ENCODE measurements around the gene CCR9. TPM values are rescaled to one million over a fixed set of nuclear protein-coding genes. Genes with fewer than 3 reads are reported as not detected.

The CCR9 gene
- total RNA-seq, 4 donors from 2014 or later, result 2.1 to 7.4 (median 3.7) TPM

- Histone ChIP-seq H3K36me3 (no peaks in the 10 kb centered on the region), H3K27ac (peak overlapping the region in 1 of 4 donors; percentile 63), H3K9me3 (no peaks in the 10 kb centered on the region), H3K4me3 (no peak overlapping the region), H3K27me3 (no peaks in the 10 kb centered on the region), H3K4me1 (peaks cover 0 to 17% (median 1%) of the 10 kb centered on the region in 4 donors)
- peak in 1 of 3 donors; percentile 52 for DNase-seq
- TF ChIP-seq POLR2A (IDR thresholded peaks at IDR 0.05), result no peak
- TF ChIP-seq, protein P1, sequence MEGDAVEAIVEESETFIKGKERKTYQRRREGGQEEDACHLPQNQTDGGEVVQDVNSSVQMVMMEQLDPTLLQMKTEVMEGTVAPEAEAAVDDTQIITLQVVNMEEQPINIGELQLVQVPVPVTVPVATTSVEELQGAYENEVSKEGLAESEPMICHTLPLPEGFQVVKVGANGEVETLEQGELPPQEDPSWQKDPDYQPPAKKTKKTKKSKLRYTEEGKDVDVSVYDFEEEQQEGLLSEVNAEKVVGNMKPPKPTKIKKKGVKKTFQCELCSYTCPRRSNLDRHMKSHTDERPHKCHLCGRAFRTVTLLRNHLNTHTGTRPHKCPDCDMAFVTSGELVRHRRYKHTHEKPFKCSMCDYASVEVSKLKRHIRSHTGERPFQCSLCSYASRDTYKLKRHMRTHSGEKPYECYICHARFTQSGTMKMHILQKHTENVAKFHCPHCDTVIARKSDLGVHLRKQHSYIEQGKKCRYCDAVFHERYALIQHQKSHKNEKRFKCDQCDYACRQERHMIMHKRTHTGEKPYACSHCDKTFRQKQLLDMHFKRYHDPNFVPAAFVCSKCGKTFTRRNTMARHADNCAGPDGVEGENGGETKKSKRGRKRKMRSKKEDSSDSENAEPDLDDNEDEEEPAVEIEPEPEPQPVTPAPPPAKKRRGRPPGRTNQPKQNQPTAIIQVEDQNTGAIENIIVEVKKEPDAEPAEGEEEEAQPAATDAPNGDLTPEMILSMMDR (IDR thresholded peaks at IDR 0.05), result no peak
Observed at GRCh38 chr3:45904931-45905330, 18.6 kb downstream of the CCR9 start.

- H3K27ac ChIP-seq, result peak overlapping the region in 1 of 4 donors; percentile 27
- no peaks in the 10 kb centered on the region for H3K36me3 ChIP-seq
- no peaks in the 10 kb centered on the region for H3K9me3 ChIP-seq
- TF ChIP-seq, protein P1 (IDR thresholded peaks at IDR 0.05), result no peak
- no peak for TF ChIP-seq POLR2A (IDR thresholded peaks at IDR 0.05)
- no peak for DNase-seq
- no peak overlapping the region for H3K4me3 ChIP-seq
- H3K4me1 ChIP-seq, result peaks cover 0 to 17% (median 1%) of the 10 kb centered on the region in 4 donors
- H3K27me3 ChIP-seq, result no peaks in the 10 kb centered on the region
Observed at GRCh38 chr3:45905755-45906154, 19.4 kb downstream of the CCR9 start.

- Histone ChIP-seq H3K27ac (peak overlapping the region in 3 of 4 donors; percentile 47 to 52 (median 49)), H3K4me3 (no peak overlapping the region), H3K27me3 (no peaks in the 10 kb centered on the region), H3K4me1 (peaks cover 0 to 17% (median 1%) of the 10 kb centered on the region in 4 donors), H3K9me3 (no peaks in the 10 kb centered on the region), H3K36me3 (no peaks in the 10 kb centered on the region)
- DNase-seq, result no peak
- TF ChIP-seq, protein P1 (IDR thresholded peaks at IDR 0.05), result peak in 3 of 6 experiments; percentile 19 to 41 (median 34)
- no peak for TF ChIP-seq POLR2A (IDR thresholded peaks at IDR 0.05)
Observed at GRCh38 chr3:45906681-45907407, 20.5 kb downstream of the CCR9 start.

DNA sequence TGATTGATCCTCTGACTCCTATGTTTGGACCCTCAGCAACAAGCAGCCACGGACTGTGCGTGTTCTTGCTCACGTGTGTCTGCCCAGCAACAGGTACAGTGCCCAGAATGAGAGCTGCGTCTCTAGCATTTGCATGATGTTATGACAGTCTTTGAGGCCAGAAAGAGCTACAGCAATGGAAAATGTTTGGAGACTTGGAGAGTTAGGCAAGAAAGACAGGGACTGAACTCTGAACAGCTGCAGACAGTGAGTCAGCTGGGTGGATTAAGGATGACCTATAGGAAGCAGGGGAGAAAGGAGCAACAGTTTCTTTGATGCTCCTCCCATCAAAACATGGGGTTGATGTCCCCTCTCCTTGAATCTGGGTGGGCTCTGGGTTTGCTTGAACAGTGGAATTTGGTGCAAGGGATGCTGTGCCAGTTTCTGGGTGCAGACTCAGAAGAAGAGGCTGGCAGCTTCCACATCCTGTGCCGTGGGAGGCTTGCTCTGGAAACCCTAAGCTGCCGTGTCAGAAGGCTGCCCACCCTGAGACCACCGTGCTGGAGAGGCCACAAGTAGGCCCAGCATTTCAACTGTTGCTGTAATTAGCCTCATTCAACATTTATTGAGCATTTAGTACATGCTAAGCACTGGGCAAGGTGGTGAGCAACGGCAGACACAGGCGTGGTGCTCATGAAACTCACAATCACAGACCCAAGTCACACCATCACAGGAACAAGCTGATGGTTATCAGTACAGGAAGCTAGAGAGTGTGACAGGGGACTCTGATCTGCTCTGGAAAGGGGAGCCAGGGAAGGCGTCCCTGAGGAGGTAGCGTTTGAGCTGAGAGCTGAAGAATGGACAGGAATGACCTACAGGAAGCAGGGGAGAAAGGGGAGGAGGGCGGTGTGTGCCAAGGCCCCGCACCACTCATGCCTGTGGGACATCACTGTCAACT is 21.7 kb downstream of the CCR9 start:
- Histone ChIP-seq H3K9me3 (no peaks in the 10 kb centered on the region), H3K4me3 (no peak overlapping the region), H3K36me3 (no peaks in the 10 kb centered on the region), H3K27ac (peak overlapping the region; percentile 24 to 55 (median 50)), H3K27me3 (no peaks in the 10 kb centered on the region), H3K4me1 (peaks cover 0 to 17% (median 1%) of the 10 kb centered on the region in 4 donors)
- no peak for TF ChIP-seq POLR2A (IDR thresholded peaks at IDR 0.05)
- TF ChIP-seq, protein P1 (IDR thresholded peaks at IDR 0.05), result no peak
- no peak for DNase-seq

DNA sequence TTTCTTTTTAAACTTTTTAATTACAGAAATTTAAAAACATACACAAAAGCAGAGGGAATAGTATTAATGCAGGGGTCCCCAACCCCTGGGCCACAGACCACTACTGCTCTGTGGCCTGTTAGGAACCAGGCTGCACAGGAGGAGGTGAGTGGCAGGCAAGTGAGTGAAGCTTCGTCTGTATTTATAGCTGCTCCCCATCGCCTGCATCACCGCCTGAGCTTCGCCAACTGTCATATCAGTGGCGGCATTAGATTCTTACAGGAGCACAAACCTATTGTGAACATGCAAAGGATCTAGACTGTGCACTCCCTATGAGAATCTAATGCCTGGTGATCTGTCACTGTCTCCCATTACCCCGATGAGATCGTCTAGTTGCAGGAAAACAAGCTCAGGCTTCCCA is 22.4 kb downstream of the CCR9 start:
- H3K27ac ChIP-seq, result peak overlapping the region; percentile 24 to 55 (median 50)
- no peaks in the 10 kb centered on the region for H3K36me3 ChIP-seq
- peaks cover 0 to 17% (median 1%) of the 10 kb centered on the region in 4 donors for H3K4me1 ChIP-seq
- H3K9me3 ChIP-seq, result no peaks in the 10 kb centered on the region
- no peak overlapping the region for H3K4me3 ChIP-seq
- no peak for DNase-seq
- TF ChIP-seq, protein P1 (IDR thresholded peaks at IDR 0.05), result no peak
- no peak for TF ChIP-seq POLR2A (IDR thresholded peaks at IDR 0.05)
- H3K27me3 ChIP-seq, result no peaks in the 10 kb centered on the region
